Jurkat, Clone E6-1 (cell line): ENCODE measurements around the gene OSTN.
"Not testable (repeated sequence)": the region's sequence is repeated elsewhere in the genome, so short reads cannot be mapped to it uniquely, and the experiment has no call there.

Experiments used
- DNase-seq: peaks from one replicate; pipeline ENCODE4 v3.0.0-alpha.2; 2011; ENCODE audit warnings: low read depth, low spot score
- H3K4me3 ChIP-seq: 2 replicates; pipeline ENCODE4 v1.5.1; 2011; ENCODE audit warnings: mild to moderate bottlenecking, low read length, control low read depth, moderate library complexity

OSTN gene

GRCh38 chr3:191260431-191261303 is 61.6 kb downstream of the OSTN start:
- no peak for DNase-seq
- H3K4me3 ChIP-seq, result no peak overlapping the region

GRCh38 chr3:191261304-191261638 is 62.2 kb downstream of the OSTN start:
- H3K4me3 ChIP-seq, result no peak overlapping the region
- no peak for DNase-seq

- H3K4me3 ChIP-seq, result no peak overlapping the region
- DNase-seq, result no peak
These were observed 63.6 kb downstream of the OSTN start for GRCh38 chr3:191262650-191263049.

GRCh38 chr3:191263365-191263764 is 64.3 kb downstream of the OSTN start:
- H3K4me3 ChIP-seq, result no peak overlapping the region
- no peak for DNase-seq

- no peak for DNase-seq
These were observed 64.8 kb downstream of the OSTN start for GRCh38 chr3:191263850-191264249.

GRCh38 chr3:191268737-191269136 is 69.7 kb downstream of the OSTN start:
- no peak for DNase-seq

More at GRCh38 chr3:191263850-191264249, 64.8 kb downstream of the OSTN start:
- H3K4me3 ChIP-seq, result no peak overlapping the region

GRCh38 chr3:191269289-191270085 is 70.4 kb downstream of the OSTN start:
- DNase-seq, result no peak
- no peak overlapping the region for H3K4me3 ChIP-seq

More at GRCh38 chr3:191268737-191269136, 69.7 kb downstream of the OSTN start:
- H3K4me3 ChIP-seq, result no peak overlapping the region

GRCh38 chr3:191275244-191275643 is 76.2 kb downstream of the OSTN start:
- not testable (repeated sequence) for DNase-seq, H3K4me3 ChIP-seq

- H3K4me3 ChIP-seq, result no peak overlapping the region
- DNase-seq, result no peak
These were observed 76.7 kb downstream of the OSTN start for GRCh38 chr3:191275751-191276150.

GRCh38 chr3:191280111-191280510 is 81.1 kb downstream of the OSTN start:
- no peak overlapping the region for H3K4me3 ChIP-seq
- no peak for DNase-seq

- no peak overlapping the region for H3K4me3 ChIP-seq
- DNase-seq, result no peak
These were observed 81.8 kb downstream of the OSTN start for GRCh38 chr3:191280882-191281281.

- no peak for DNase-seq
- H3K4me3 ChIP-seq, result no peak overlapping the region
These were observed 83.5 kb downstream of the OSTN start for GRCh38 chr3:191282251-191283185.

- no peak for DNase-seq
- no peak overlapping the region for H3K4me3 ChIP-seq
These were observed 84.4 kb downstream of the OSTN start for GRCh38 chr3:191283400-191283799.

- H3K4me3 ChIP-seq, result no peak overlapping the region
These were observed 91.4 kb downstream of the OSTN start for GRCh38 chr3:191290311-191291025.

GRCh38 chr3:191292243-191293015 is 93.4 kb downstream of the OSTN start:
- no peak for DNase-seq
- no peak overlapping the region for H3K4me3 ChIP-seq

More at GRCh38 chr3:191290311-191291025, 91.4 kb downstream of the OSTN start:
- DNase-seq, result no peak

GRCh38 chr3:191294291-191294690 is 95.2 kb downstream of the OSTN start:
- no peak overlapping the region for H3K4me3 ChIP-seq
- no peak for DNase-seq

- no peak for DNase-seq
These were observed 97.0 kb downstream of the OSTN start for GRCh38 chr3:191296041-191296541.

GRCh38 chr3:191298846-191299245 is 99.8 kb downstream of the OSTN start:
- no peak overlapping the region for H3K4me3 ChIP-seq

More at GRCh38 chr3:191296041-191296541, 97.0 kb downstream of the OSTN start:
- no peak overlapping the region for H3K4me3 ChIP-seq

More at GRCh38 chr3:191298846-191299245, 99.8 kb downstream of the OSTN start:
- no peak for DNase-seq
